IPS DF 19.7 (cell line): ENCODE measurements around the gene FRAS1.
A peak's percentile ranks its signal among the peaks of the same experiment; 100 is the strongest.
"Not testable (repeated sequence)": the region's sequence is repeated elsewhere in the genome, so short reads cannot be mapped to it uniquely, and the experiment has no call there.

Experiments
- DNase-seq: peaks from one replicate; pipeline ENCODE4 v3.0.0-alpha.2; 2013; ENCODE audit warnings: low read depth, low spot score

The FRAS1 gene

DNA sequence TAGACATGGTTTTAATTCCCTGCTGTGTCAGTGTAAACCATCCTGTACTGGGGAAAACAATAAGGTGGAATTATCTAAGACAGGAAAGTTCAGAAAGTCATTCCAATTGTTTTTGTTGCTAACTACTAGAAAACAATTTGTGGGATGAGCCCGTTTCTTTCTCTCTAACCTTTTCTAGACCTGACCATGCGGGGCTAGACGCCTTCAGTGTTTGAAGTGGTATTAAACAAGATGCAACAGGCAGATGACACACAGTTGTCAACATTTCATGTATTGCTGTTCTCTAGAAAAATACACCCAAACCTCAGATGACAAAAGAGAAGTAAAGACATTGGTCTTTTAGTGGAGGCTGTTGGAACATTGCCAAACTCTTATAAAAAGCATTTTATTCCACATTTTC lies 105.7 kb downstream of the FRAS1 start:
- DNase-seq = no peak

- DNase-seq = no peak
Measured at GRCh38 chr4:78165758-78166157, 108.6 kb downstream of the FRAS1 start.

DNA sequence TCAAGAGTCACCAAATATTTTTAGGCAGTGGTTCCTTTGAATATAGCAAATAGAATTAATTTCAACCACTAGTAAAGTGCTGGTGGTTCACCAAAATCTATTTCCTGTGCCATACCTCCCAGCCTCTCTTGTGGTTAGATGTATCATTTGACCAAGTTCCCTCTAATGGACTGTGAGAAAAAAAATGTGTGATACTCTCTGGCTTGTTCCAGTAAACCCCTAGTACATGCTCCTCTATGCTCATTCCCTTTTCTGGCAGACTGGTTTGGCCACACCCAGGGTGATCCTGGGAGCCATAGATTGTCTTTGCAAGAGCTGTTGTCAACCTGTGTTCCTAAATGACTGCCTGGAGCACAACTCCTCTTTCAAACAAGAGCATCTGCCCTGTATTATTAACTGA lies 109.5 kb downstream of the FRAS1 start:
- DNase-seq = no peak

- no peak for DNase-seq
Measured at GRCh38 chr4:78167510-78167909, 110.4 kb downstream of the FRAS1 start.

GRCh38 chr4:78168029-78168428 lies 110.9 kb downstream of the FRAS1 start:
- no peak for DNase-seq

GRCh38 chr4:78169728-78170127 lies 112.6 kb downstream of the FRAS1 start:
- no peak for DNase-seq

- DNase-seq = peak; percentile 56
Measured at GRCh38 chr4:78171482-78171881, 114.4 kb downstream of the FRAS1 start.

DNA sequence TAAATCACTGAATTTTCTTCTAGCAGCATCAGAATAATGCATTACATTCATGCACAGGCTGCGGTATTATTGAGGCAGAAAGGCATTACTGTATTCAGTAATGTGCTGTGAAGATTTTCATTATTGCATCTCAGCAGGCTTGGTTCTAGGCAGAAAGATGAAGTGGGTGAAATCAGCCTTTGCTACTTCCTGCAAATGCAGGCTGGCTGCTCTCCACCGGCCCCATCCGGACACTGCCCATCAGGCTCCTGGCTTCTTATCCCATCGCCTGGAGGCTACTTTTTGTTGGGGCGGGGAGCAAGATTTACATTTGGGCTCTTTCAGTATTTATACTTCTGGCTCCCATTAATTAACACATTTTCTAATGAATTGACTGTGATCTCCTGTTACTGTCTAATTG lies 117.8 kb downstream of the FRAS1 start:
- no peak for DNase-seq

- DNase-seq = no peak
Measured at GRCh38 chr4:78179196-78179595, 122.1 kb downstream of the FRAS1 start.

DNA sequence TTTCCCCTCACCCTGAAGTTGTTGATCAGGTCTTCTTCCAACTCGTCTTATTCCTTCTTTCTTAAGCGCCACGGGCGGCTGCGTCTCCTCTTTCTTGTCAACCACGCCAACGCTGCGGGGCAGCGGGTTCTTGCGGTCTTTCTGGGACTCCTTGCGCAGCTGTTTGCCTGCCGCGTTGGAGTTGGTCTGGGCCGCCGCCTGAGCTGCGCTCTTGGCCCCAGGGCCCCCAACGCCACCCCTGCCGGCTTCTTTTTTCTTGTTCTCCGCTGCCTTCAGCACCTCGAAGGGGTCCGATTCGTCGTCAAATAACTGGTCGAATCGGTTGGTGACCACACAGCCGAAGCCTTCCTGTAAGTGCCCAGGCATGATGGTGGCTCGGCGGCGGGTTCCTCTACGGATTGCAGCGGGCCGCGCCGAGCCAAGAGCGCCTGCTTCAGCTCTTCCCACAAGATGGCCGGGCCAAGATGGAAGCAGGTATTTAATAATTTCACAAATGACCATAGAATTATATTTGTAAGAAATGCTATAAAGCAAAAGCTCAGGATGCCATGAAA lies 124.6 kb downstream of the FRAS1 start:
- not testable (repeated sequence) for DNase-seq

- DNase-seq = no peak
Measured at GRCh38 chr4:78184584-78184983, 127.5 kb downstream of the FRAS1 start.

DNA sequence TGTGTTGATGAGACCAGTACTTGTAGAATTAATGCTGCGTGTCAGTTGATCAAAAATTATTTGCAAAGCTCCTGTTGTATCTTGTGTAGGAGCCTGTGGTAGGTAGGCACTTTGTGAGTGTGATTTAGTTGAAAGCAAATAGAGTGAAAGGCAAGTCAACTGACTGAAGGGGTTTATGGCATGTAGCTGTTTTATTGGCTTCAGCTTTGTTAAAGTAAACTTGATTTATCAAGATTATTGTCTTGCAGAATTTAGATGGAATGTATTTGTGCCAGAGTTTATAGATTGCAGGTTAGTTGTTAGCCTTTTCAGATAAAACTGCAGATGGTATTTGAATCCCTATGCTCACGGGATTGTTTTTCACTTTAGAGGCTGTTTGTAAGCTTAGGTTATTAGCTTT lies 128.0 kb downstream of the FRAS1 start:
- no peak for DNase-seq

- no peak for DNase-seq
Measured at GRCh38 chr4:78186597-78187543, 129.7 kb downstream of the FRAS1 start.

DNA sequence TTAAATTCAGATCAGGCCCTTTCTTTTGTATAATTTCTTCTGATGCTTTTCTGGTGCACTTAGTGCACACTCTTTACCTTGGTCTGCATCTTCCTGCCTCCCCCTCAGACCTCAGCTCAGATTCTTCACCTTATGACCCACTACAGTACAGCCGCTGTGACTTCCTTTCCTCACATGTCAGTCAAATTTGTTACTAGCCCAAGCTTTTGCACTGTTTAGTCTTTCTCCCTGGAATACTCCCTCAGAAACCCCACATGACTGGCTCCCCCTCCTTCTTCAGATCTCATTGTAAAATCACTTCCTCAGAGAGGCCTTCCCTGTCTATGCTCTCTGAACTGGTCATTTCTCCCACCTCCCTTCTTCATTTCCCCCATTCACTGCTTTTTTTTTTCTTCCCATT lies 132.9 kb downstream of the FRAS1 start:
- DNase-seq = no peak

GRCh38 chr4:78190595-78190994 lies 133.5 kb downstream of the FRAS1 start:
- DNase-seq = no peak

- no peak for DNase-seq
Measured at GRCh38 chr4:78197947-78198346, 140.8 kb downstream of the FRAS1 start.

- DNase-seq = no peak
Measured at GRCh38 chr4:78199984-78200383, 142.9 kb downstream of the FRAS1 start.

- no peak for DNase-seq
Measured at GRCh38 chr4:78200949-78201348, 143.8 kb downstream of the FRAS1 start.

GRCh38 chr4:78204176-78204575 lies 147.1 kb downstream of the FRAS1 start:
- DNase-seq = no peak

DNA sequence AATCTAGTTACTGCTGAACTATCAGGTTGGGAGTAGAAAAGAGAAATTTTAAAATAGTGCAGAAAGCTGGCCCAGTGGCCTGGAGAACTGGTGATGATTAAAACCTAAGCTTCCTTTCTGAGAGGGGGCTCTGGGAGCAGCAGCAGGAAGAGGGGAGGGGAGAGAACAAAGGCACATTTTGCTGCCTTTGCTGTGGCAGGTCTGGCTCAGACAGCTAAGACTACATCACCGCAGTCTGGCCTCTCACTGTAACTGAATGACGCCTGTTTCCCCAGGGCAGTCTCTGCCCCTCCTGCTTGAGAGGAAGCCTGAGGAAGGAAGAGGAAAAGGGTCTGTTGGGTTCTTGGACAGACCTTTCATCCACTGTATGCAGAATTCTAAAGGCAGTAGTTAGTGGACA lies 148.5 kb downstream of the FRAS1 start:
- DNase-seq = no peak

DNA sequence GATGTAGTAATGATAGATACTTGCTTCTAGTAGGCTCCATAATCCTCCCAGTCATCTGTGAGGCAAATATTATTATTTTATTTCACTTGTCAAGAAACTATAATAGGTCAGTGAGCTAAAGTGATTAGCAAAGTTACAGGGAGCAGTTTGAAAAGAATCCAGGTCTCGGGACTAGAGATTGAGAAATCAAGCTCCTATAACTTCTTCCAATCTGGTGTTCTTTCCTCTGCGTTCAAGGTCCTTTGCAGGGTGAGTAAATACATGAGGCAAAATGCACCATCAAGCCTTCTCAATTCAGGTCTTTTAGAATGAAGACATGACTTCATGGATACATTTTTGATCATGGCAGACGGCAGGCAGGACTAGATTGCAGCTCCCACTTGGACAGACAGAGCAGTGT lies 150.4 kb downstream of the FRAS1 start:
- DNase-seq = no peak

- no peak for DNase-seq
Measured at GRCh38 chr4:78207951-78208350, 150.8 kb downstream of the FRAS1 start.

- DNase-seq = not testable (repeated sequence)
Measured at GRCh38 chr4:78208896-78209295, 151.8 kb downstream of the FRAS1 start.
